HG02852 (cell line): ENCODE data around the gene OPA3.

Experiments used
- ATAC-seq: cut with Tn5 transposase; IDR thresholded peaks from one replicate; pipeline ENCODE4 v1.9.1; 2021; ENCODE audit warnings: mild to moderate bottlenecking, moderate library complexity; ENCODE audit not compliant: unreplicated experiment

OPA3 gene

DNA sequence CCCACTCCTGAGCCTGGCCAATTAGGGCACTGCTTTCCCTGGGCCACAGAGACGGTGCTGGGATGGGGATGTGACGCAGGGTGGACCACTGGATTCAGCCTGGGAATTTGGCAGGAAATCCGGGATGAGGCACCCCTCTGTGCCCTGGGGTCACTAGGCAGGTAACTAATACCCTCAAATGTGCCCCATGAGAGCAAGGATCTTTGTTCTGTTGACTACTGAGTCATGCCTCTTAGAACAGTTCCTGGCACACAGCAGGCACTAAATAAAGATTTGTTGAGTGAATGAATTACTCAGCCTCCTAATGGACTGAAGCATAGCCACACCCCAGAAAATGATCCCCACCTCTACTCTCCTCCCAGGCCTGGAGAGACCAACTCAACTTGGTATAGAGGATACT lies 15.9 kb downstream of the OPA3 start:
- no peak for ATAC-seq

DNA sequence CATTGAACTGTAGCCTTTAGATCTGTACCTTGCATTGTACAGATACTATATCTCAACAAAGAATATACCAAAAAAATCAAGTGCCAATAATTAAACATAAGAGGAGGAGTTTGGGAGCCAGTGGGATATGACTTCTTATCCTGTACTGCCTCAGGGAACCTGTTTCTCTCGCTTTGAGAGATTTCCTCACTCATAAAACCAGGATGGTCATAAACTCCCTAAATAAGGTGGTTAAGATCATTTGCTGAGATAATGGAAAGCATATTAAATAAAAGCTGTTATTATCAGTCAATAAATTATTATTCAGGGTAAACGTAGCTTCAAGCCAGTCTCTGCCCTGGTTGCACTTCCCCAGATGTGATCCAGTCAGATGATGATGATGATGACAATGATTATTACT lies 17.0 kb downstream of the OPA3 start:
- no peak for ATAC-seq

DNA sequence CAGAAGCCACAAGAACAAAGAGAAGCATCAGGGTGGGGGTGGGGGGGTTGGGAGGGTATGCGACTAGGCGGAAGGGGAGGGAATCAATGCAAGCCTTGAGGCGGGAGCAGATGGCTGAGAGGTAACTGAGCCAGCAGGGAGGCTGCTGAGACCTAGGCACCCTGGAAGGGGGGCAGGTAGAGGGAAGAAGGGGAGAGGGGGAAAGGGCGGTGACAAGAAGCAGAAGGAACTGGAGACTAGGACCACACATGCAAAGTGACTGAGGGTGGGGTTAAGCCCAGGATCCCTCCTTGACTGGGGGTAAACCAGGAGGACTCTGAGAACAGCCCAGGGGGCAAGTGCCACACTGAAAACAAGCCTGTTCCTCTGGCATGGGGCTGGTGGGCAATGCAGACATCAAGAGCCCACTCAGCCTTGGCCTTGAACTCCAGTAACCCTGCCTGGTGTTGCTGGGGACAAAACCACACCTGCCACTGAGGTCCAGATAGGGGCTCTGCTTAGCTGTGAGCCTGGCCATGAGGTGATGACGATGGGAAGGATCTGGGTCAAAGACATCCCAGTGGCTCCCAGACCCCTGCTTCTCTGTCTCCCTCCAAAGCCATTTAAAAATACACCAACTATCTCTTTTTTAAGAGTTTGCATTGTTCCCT lies 20.3 kb downstream of the OPA3 start:
- no peak for ATAC-seq

DNA sequence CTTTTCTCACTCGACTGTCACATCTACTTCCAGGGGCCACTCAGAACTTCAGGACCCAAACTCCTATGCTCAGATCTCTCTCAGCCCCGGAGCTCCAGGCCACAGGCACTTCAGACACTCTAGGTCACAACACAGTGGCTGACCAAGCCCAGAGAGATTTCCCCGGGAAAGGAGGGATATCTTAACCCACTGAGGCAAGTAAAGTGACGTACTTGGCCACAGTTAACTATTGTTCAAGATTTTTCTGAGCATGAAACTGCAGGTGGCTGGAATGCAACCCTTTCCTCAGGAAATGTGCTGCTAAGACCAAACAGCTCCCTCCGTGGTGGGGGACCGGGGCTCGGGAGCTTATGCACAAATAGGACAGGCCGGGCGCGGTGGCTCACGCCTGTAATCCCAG lies 23.9 kb downstream of the OPA3 start:
- no peak for ATAC-seq

DNA sequence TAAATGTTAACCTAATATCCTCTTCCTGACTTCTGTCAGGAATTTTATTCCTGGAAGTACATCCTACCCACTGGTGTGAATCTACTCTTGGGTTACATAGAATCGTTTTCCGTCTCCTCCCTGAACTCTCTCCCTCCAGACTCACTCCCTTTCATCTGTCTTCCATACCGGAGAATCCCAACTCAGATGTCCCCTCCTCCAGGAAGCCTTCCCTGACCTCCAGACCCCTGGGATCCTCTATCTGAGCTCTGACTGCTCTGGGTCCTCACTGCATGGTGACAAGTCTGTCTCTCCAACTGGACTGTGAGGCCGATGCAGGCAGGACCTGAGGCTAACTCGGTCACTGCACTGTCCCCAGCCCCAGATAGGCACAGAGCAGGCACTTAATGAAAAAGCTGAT lies 24.6 kb downstream of the OPA3 start:
- ATAC-seq = no peak

DNA sequence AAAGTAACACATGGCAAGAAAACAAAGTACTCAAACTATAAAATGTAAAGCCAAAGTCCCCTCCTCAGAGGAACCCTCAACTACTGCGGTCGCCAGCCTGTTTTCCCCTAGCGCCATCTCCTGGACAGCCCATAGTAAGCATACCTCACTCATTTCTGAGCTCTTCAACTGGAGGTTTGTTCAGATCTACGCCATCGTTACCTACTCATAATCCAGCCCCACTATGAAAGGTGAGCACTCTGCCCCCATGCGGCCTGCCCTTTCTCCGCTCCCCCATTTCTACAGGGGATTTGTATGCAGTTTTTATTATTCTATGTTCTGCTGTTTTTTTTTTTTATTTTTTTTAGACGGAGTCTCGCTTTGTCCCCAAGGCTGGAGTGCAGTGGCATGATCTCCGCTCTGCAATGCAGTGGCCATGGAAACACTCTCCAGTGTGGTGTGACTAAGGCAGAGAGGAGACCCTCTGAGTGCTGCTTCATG lies 26.2 kb downstream of the OPA3 start:
- no peak for ATAC-seq

DNA sequence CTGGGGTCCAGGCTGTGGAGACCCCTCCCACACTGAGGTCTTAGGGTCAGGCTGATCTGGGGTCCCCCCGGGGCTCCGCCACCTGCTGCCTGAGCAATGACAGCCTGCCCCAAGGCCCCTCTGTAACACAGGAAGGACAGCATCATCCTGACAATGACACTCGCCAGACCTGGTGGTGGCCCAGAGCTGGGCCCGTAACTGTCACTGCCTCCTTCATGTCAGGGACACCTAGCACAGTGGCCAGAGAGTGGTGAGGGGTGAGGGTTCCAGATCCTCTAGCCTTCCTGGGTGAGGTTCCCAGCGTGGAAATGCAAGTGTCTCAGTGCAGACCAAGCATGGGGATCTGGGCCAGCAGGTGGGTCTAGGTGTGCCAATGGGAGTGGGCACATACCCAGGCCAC lies 27.8 kb downstream of the OPA3 start:
- ATAC-seq = no peak

DNA sequence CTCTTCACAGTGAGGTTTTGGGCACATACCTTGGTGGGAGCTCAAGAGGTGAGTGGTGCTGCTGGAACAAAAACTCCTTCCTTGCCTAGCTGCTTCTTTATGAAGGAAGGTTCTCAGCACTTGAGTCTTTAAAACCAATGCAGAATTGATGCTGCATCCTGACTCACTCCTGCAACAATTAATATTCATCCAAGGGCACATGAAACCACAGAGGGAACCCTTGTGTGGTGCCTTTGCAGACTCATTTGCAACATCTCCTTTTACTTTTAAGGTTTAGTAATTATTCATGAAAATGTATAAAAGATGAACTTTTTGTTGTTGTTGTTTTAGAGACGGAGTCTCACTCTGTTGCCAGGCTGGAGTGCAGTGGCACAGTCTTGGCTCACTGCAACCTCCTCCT lies 30.1 kb downstream of the OPA3 start:
- ATAC-seq = no peak

DNA sequence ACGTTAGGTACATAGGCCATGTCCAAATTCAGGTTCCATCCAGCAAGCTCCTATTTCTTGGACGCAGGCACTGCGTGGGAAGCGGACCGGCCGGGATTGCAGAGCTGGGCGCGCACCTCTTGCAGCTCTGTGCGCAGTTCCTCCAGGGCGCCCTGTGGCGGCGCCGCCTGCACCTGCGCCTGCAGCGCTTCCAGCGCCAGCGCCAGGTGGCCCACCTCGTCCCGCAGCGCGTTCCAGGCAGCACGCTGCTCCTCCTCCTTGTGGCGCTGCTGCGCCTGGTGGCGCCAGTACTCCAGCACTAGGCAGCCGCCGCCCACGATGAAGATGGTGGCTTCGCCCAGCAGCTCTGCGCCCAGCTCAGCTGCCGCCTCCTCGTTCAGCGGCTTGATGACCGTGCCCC lies 31.1 kb downstream of the OPA3 start:
- no peak for ATAC-seq

DNA sequence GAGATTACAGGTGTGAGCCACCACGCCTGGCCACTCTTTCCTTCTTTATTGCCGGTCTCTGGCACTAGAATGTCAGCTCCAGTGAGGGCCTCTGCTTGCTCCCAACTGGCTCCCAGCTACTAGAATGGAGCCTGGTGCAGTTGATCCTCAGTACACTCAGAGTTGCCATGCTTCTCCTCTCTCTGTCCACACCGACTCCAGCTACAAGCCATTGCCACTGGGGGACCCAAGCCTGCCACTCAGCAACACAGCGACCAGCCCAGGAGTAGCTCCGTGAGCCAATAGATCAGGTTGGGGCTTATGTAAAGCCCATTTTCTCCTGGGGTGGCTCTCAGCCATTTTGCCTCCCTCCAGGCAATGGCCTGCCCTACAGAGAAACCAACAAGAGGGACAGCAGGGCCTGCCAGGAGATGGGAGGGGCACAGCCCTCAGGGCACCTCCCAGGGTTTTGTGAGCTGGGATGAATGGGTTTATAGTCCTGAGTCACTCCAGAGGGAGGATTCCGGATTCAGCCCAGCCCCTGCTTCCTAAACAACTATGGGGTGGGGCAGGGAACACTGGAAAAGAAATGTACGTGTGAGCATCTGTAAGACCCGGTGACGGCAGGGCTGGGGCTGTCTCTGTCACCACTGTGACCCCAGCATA lies 36.5 kb downstream of the OPA3 start:
- no peak for ATAC-seq

DNA sequence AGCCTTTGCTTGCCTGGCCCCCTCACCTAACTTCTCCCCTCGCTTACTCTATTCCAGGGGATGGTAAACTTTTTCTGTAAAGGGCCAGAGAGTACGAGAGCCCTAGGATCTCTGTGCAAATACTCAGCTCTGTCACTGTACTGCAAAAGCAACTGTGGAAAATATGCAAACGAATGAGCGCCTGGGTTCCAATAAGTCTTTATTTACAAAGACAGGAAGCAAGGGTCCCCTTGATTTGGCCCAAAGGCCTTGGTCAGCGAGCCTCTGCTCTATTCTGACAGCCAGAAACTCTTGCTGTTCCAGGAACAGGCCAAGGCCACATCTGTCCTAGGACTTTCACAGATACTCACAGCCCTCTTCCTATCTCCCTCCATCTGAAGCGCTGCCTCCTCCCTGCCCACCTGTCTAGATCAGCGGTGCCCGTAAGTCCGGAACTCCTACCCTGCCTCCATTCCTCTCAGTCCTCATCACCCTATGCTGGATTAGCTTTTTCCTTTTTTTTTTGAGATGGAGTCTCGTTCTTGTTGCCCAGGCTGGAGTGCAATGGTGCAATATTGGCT lies 37.3 kb downstream of the OPA3 start:
- no peak for ATAC-seq

DNA sequence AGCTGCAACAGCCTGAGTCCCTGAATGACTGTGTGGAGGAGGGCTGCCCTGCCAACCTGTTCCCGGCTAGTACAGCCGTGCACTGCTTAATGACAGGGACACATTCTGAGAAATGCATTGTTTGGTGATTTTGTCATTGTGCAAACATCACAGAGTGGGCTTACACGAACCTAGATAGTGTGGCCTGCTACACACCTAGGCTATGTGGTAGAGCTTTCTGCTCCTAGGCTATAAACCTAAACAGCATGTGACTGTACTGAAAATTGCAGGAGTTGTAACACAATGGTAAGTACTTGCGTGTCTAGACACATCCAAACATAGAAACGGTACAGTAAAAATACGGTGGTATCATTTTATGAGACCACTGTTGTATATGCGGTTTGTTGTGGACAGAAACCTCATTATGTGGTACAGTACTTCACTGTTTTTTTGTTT lies 42.4 kb downstream of the OPA3 start:
- no peak for ATAC-seq

DNA sequence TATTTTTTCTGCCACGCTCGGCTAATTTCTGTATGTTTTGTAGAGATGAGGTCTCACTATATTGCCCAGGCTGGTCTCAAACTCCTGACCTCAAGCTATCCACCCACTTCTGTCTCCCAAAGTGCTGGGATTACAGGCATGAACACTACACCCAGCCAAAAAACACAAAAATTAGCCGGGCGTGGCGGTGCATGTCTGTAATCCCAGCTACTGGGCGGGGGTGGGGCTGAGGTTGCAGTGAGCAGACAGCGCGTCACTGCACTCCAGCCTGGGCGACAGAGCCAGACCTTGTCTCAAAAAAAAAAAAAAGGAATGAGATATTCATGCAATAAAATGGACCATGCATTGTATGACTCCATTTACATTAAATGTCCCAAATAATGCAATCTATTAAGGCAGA lies 45.1 kb downstream of the OPA3 start:
- no peak for ATAC-seq

DNA sequence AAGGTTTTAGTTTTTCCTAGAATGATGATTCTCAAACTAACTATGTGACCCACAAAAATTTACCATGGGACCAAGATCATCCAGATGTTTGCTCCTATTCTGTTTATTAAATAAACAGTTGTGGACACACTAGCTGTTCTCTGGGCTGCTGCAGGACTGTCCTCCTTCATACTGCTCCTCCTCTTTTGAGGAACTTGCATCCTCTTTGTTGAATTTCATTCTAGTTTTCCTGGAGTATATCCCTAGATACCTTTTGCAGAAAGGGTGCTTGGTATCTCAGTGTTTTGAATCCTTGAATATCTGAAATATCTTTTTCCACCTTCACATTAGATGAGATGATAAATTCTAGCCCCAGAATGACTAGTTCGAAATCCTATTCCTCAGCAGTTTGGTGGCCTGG lies 53.3 kb downstream of the OPA3 start:
- no peak for ATAC-seq

DNA sequence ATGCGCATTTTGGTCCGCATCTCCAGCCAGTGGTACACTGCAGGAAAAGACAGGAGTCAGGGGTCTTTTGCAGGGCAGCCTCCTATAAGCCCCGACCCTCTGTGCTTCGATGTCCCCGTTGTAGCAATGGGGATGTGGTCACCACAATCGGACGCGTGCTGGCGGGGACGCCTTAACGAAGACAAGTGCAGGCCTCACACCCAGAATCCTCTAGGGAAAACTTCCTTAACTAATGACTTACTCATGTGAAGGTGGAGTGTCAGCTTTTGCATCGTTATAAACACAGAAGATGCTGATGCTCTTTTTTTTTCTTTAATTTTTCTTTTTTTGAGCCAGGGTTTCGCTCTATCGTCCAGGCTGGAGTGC lies 55.2 kb downstream of the OPA3 start:
- ATAC-seq = no peak

DNA sequence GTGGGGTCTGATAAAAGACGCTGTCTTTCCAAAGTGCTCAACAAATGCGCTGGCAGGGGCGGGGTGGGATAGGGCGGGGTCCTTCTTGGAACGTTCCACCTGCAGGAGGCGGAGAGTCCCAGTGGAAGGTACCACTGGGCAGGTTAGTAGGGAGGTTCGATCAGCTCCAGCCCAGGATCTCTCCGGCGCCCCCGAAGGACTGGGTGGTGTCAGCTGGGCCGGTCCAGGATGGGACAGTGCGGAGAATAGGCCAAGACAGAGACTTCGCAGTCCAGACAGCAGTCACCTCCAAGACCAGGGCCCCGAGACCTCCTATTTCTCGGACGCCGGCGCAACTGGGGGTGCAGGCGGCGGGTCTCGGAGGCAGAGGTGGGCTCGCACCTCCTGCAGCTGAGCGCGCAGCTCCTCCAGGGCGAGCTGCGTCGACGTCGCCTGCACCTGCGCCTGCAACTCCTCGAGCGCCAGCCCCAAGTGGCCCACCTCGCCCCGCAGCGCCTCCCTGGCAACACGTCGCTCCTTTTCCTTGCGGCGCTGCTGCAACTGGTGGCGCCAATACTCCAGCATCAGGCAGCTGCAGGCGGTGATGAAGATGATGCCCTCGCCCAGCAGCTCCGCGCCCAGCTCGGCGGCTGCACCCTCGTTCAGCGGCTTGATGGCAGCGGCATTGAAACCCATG lies 55.7 kb downstream of the OPA3 start:
- ATAC-seq = no peak

DNA sequence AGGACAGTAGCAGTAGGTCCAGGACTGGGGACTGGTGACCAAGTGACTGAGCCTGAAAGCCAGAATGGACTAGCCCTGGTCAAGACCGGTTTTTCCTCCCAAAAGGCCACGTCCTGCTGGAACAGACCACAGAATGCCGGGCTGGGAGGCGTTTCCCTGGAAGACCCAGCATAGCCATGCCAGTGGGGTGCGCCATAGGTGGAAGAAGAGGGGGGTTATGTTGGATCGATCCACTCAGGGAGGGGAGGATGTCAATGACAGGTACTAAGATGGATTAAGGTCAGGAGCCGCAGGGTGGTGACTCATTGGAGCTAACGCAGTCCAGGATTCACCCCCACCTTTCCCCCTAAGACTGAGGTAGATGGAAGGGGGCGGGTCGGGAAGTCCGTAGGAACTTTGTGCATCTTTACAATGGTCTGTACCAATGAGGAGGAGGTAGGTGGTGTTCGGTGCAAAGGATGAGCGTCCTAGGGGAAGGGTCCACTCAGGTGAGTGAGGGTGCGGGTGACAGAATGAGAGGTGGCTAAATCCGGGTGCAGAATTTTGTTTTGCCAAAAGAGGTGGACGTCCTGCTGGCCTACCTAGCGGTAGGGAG lies 56.4 kb downstream of the OPA3 start:
- no peak for ATAC-seq

DNA sequence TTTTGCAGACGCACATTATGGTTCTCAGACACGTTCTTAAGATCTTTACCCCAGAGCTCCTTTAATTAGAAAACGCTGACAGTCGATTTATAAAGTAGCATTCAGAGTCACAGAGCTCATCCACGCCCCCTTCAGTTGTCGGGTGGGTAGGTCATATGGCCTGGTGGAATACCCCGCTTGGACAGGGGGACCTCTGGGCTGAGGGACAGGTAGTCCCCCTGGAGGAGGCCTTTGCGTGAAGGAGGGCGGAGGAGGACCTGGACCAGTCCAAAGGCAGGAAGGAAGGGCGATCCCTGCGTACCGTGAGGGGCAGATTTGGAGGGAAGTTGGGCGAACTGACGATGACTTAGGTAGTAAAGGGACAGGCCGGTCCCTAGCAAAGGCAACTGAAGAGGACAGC lies 56.9 kb downstream of the OPA3 start:
- no peak for ATAC-seq

DNA sequence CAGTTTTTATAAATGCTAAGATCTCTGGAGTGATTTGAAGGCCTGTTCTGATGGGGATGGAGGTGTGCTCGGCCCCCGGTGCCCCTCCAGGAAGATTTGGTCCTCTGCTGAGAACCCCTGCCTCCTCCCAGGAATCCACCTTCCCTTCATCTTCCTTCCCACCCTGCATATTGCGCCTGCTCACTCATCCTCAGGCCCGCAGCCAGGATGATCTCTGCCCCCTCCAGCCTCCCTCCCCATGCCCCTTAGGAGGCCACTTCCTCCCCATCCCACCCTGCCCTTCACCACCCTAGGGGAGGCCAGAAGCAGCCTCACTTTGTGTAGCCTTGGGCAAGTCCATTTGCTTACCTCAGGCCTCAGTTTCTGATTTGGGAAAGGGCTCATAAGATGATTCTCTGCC lies 57.6 kb downstream of the OPA3 start:
- no peak for ATAC-seq

DNA sequence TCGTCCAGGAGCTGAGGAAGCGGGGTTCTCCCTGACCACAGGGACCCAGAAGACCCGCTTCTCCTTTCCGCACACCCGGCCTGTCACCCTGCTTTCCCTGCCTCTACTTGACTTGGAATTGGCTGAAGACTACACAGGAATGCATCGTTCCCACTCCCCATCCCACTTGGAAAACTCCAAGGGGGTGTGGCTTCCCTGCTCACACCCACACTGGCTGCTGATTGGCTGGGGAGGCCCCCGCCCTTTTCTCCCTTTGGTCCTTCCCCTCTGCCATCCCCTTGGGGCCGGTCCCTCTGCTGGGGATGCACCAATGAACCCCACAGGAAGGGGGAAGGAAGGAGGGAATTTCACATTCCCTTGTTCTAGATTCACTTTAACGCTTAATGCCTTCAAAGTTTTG lies 58.5 kb downstream of the OPA3 start:
- no peak for ATAC-seq

DNA sequence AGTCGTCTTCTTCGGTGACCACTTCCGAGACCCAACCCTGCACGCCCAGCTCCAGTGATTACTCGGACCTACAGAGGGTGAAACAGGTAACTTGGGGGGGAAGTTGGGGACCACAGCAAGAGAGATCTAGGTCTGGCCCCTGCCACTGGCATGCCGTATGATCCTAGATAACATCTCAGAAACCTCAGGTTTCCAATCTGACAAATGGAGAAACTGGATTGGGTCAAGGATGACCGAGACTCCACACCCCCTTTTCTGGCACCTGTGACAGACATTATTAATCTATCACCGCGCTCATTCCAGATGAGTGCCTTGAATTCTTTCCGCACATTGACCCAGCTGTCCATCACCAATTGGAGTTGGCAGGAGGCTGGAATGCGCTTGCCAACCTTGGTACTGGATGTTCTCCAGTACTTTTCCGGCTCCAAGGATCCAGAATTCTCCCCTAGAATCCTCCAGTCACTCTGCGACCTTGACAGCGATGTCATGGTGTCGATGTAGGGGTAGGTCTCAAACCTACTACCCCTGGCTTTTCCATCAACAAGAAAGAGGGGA lies 60.0 kb downstream of the OPA3 start:
- ATAC-seq = no peak
